IMR-90 (cell line): ENCODE data around the gene BAIAP2. TPM values are rescaled to one million over a fixed set of nuclear protein-coding genes. Genes with fewer than 3 reads are reported as not detected.

Source experiments
- ATAC-seq: fragments of 200-7000 bp; cut with Tn5 transposase; 2 replicates; pipeline ENCODE4 v1.9.1; 2020; ENCODE audit warnings: low read depth, mild to moderate bottlenecking, moderate library complexity
- BruUV-seq: library from RNA; stranded (reverse); fragments of 400-500 nt; replicated peaks from 2 replicates; lab custom pipeline; 2021; lab: Mats Ljungman, UMichigan
- CTCF ChIA-PET: fragments of 300-600 bp; formaldehyde crosslinking; extraction: SDS; loops from one replicate; lab custom pipeline; 2021; ENCODE audit warnings: antibody characterized with exemption; lab: Yijun Ruan, JAX
- POLR2A ChIA-PET: fragments of 300-600 bp; sonication (Branson Sonifier 250); formaldehyde crosslinking; loops from one replicate; lab custom pipeline; 2022; ENCODE audit warnings: antibody characterized with exemption; ENCODE audit not compliant: unreplicated experiment; lab: Charles Lee
- DNase-seq: peaks from one replicate; pipeline ENCODE4 v3.0.0; 2013
- H2AFZ ChIP-seq: replicated peaks from 2 replicates; pipeline ENCODE3; 2013; ENCODE audit warnings: low read length, mild to moderate bottlenecking; ENCODE audit not compliant: poor library complexity
- H2AK5ac ChIP-seq: 2 replicates; pipeline ENCODE4 v1.6.1; 2013; ENCODE audit warnings: low read depth, low read length, inconsistent platforms
- H2AK9ac ChIP-seq: replicated peaks from 2 replicates; pipeline ENCODE3; 2013; ENCODE audit warnings: mild to moderate bottlenecking, low read depth, low read length, moderate library complexity; ENCODE audit not compliant: poor library complexity
- H2BK120ac ChIP-seq: 2 replicates; pipeline ENCODE4 v1.6.1; 2013; ENCODE audit warnings: low read depth, low read length, inconsistent platforms
- H2BK15ac ChIP-seq: 3 replicates; pipeline ENCODE4 v1.6.1; 2013; ENCODE audit warnings: low read depth, low read length, inconsistent platforms
- H2BK20ac ChIP-seq: 2 replicates; pipeline ENCODE4 v1.6.1; 2013; ENCODE audit warnings: low read depth, mild to moderate bottlenecking, inconsistent platforms, low read length, moderate library complexity
- H2BK5ac ChIP-seq: 2 replicates; pipeline ENCODE4 v1.6.1; 2013; ENCODE audit warnings: mild to moderate bottlenecking, low read depth, low read length, inconsistent platforms; ENCODE audit not compliant: poor library complexity, severe bottlenecking
- H3K14ac ChIP-seq: replicated peaks from 2 replicates; pipeline ENCODE4 v1.6.1; 2013; ENCODE audit warnings: low read depth, low read length, inconsistent platforms
- H3K18ac ChIP-seq: 2 replicates; pipeline ENCODE4 v1.6.1; 2013; ENCODE audit warnings: low read depth, low read length, control low read depth
- H3K23ac ChIP-seq: 2 replicates; pipeline ENCODE4 v1.6.1; 2013; ENCODE audit warnings: low read depth, low read length, inconsistent platforms
- H3K27ac ChIP-seq: 2 replicates; pipeline ENCODE4 v1.5.1; 2013; ENCODE audit warnings: mild to moderate bottlenecking, control low read depth, low read length; ENCODE audit not compliant: insufficient read depth
- H3K27me3 ChIP-seq: 2 replicates; pipeline ENCODE4 v1.6.1; 2013; ENCODE audit warnings: low read length; ENCODE audit not compliant: control insufficient read depth, insufficient read depth
- H3K36me3 ChIP-seq: 2 replicates; pipeline ENCODE4 v1.6.1; 2013; ENCODE audit warnings: low read length, mixed read lengths; ENCODE audit not compliant: control insufficient read depth, insufficient read depth
- H3K4ac ChIP-seq: 2 replicates; pipeline ENCODE4 v1.6.1; 2013; ENCODE audit warnings: low read depth, low read length, inconsistent platforms
- H3K4me1 ChIP-seq: 2 replicates; pipeline ENCODE4 v1.6.1; 2013; ENCODE audit warnings: low read length, mixed read lengths; ENCODE audit not compliant: control insufficient read depth, insufficient read depth
- H3K4me2 ChIP-seq: 2 replicates; pipeline ENCODE4 v1.6.1; 2013; ENCODE audit warnings: low read depth, mild to moderate bottlenecking, control low read depth, low read length, moderate library complexity
- H3K4me3 ChIP-seq: 2 replicates; pipeline ENCODE4 v1.5.1; 2013; ENCODE audit warnings: low read depth, mild to moderate bottlenecking, control low read depth, low read length, moderate library complexity; ENCODE audit not compliant: insufficient read depth
- H3K56ac ChIP-seq: 2 replicates; pipeline ENCODE4 v1.6.1; 2013; ENCODE audit warnings: low read length, inconsistent platforms; ENCODE audit not compliant: insufficient read depth; ENCODE audit errors: extremely low read depth
- H3K79me1 ChIP-seq, 2 experiments: 2 replicates each; pipeline ENCODE4 v1.6.1; 2013; ENCODE audit warnings: low read length in 2 of 2, inconsistent platforms in 1 of 2, low read depth in 1 of 2
- H3K9ac ChIP-seq: 2 replicates; pipeline ENCODE4 v1.6.1; 2013; ENCODE audit warnings: low read depth, low read length, control low read depth
- H3K9me1 ChIP-seq: 2 replicates; pipeline ENCODE4 v1.6.1; 2013; ENCODE audit warnings: low read length, inconsistent platforms; ENCODE audit not compliant: insufficient read depth
- H3K9me3 ChIP-seq: 2 replicates; pipeline ENCODE4 v1.6.1; 2013; ENCODE audit warnings: low read length; ENCODE audit not compliant: control insufficient read depth, insufficient read depth
- H4K20me1 ChIP-seq: 2 replicates; pipeline ENCODE4 v1.6.1; 2013; ENCODE audit warnings: low read length, inconsistent platforms; ENCODE audit not compliant: insufficient read depth
- H4K5ac ChIP-seq: 2 replicates; pipeline ENCODE4 v1.6.1; 2013; ENCODE audit warnings: mild to moderate bottlenecking, low read depth, low read length, control low read depth
- H4K8ac ChIP-seq, 2 experiments: 2 replicates each; pipeline ENCODE4 v1.6.1; 2013; ENCODE audit warnings: low read depth in 2 of 2, low read length in 2 of 2, control low read depth in 1 of 2, inconsistent platforms in 1 of 2
- H4K91ac ChIP-seq: 2 replicates; pipeline ENCODE4 v1.6.1; 2013; ENCODE audit warnings: low read depth, low read length, inconsistent platforms; ENCODE audit not compliant: insufficient read depth
- BHLHE40 ChIP-seq: fragments of 150-350 bp; IDR thresholded peaks from 2 replicates; pipeline ENCODE4 v1.6.1; 2016; ENCODE audit warnings: mild to moderate bottlenecking, low read depth, low read length
- CEBPB ChIP-seq: IDR thresholded peaks from 2 replicates; pipeline ENCODE4 v1.6.1; 2012; ENCODE audit warnings: low read depth, low read length, improper control_type of control experiment
- CHD1 ChIP-seq: IDR thresholded peaks from 2 replicates; pipeline ENCODE4 v1.6.1; 2012; ENCODE audit warnings: low read depth, low read length, improper control_type of control experiment
- FOS ChIP-seq: fragments of 150-350 bp; IDR thresholded peaks from 2 replicates; pipeline ENCODE4 v1.6.1; 2016; ENCODE audit warnings: low read depth, low read length
- MAFK ChIP-seq: IDR thresholded peaks from 2 replicates; pipeline ENCODE4 v1.6.1; 2012; ENCODE audit warnings: low read depth, low read length, improper control_type of control experiment
- MAZ ChIP-seq: IDR thresholded peaks from 2 replicates; pipeline ENCODE4 v1.6.1; 2012; ENCODE audit warnings: low read depth, mild to moderate bottlenecking, low read length, improper control_type of control experiment, moderate library complexity, borderline replicate concordance
- MXI1 ChIP-seq: IDR thresholded peaks from 2 replicates; pipeline ENCODE4 v1.6.1; 2012; ENCODE audit warnings: low read depth, mild to moderate bottlenecking, low read length, moderate library complexity, borderline replicate concordance
- NFE2L2 ChIP-seq: fragments of 150-350 bp; IDR thresholded peaks from 2 replicates; pipeline ENCODE4 v1.6.1; 2016; ENCODE audit warnings: low read depth, mild to moderate bottlenecking, low read length
- POLR2A ChIP-seq: IDR thresholded peaks from 2 replicates; pipeline ENCODE4 v1.6.1; 2012; ENCODE audit warnings: mild to moderate bottlenecking, low read depth, low read length
- RAD21 ChIP-seq: IDR thresholded peaks from 2 replicates; pipeline ENCODE4 v1.6.1; 2012; ENCODE audit warnings: low read length, improper control_type of control experiment
- RCOR1 ChIP-seq: IDR thresholded peaks from 2 replicates; pipeline ENCODE4 v1.6.1; 2012; ENCODE audit warnings: mild to moderate bottlenecking, low read length, improper control_type of control experiment; ENCODE audit not compliant: insufficient replicate concordance
- RFX5 ChIP-seq: IDR thresholded peaks from 2 replicates; pipeline ENCODE4 v1.8.0; 2012; ENCODE audit warnings: low read depth, mild to moderate bottlenecking, low read length, moderate library complexity
- SMC3 ChIP-seq: fragments of 150-350 bp; IDR thresholded peaks from 2 replicates; pipeline ENCODE4 v1.6.1; 2016; ENCODE audit warnings: low read depth, mild to moderate bottlenecking, antibody characterized with exemption, low read length, moderate library complexity
- WGBS, 2 experiments: methylation state at CpG; one replicate each; pipeline versions ENCODE4 v1.1.5 to v1.1.7; 2013; ENCODE audit warnings: missing lambda C conversion rate in 2 of 2; ENCODE audit not compliant: insufficient read length in 1 of 2; ENCODE audit errors: extremely low coverage in 2 of 2; 5-methylcytosine and 5-hydroxymethylcytosine counted together
- dilution Hi-C: fragments of 300-500 bp; cut with HindIII; formaldehyde crosslinking; loops from one replicate; pipeline ENCODE4 v1.14.3; 2018; ENCODE audit warnings: low sequenced_read_pairs; ENCODE audit not compliant: unreplicated experiment
- in situ Hi-C: fragments of 300-500 bp; cut with MboI; formaldehyde crosslinking; loops from 3 replicates; pipeline ENCODE4 v1.14.3; 2019; ENCODE audit warnings: low sequenced_read_pairs, inconsistent platforms, mixed read lengths
- intact Hi-C: fragments of 100-400 bp; cut with micrococcal nuclease; formaldehyde crosslinking; loops from 2 replicates; pipeline ENCODE4 v1.10.0; 2022
- polyA plus RNA-seq, 3 experiments: library from polyadenylated mRNA; depleted of rRNA; stranded (reverse); fragments of >200 nt; gene quantifications; 2 replicates each; pipeline ENCODE4 v1.2.3, GENCODE V29; 2012; ENCODE audit warnings: low replicate concordance in 1 of 3
- total RNA-seq: library from RNA; depleted of rRNA; stranded (reverse); fragments of >200 nt; gene quantifications from 2 replicates; pipeline ENCODE4 v1.2.3, GENCODE V29; 2012
- TF ChIP-seq, protein P1 (sequence below): conservative IDR thresholded peaks from 2 replicates; pipeline ENCODE4 v1.5.1; 2012; ENCODE audit warnings: mild to moderate bottlenecking, low read depth, low read length, improper control_type of control experiment
- TF ChIP-seq, protein P2 (sequence below): fragments of 150-350 bp; IDR thresholded peaks from 2 replicates; pipeline ENCODE4 v1.6.1; 2017; ENCODE audit warnings: mild to moderate bottlenecking, antibody characterized with exemption, low read length, low read depth
- TF ChIP-seq, protein P3 (sequence below): fragments of 150-350 bp; IDR thresholded peaks from 2 replicates; pipeline ENCODE4 v1.6.1; 2016; ENCODE audit warnings: low read depth, mild to moderate bottlenecking, low read length, moderate library complexity, borderline replicate concordance

Gene BAIAP2
- total and polyA plus RNA-seq, 2 of the 4 experiments (the other 2 are of a cell fraction): 18.3 to 32.6 TPM

DNA sequence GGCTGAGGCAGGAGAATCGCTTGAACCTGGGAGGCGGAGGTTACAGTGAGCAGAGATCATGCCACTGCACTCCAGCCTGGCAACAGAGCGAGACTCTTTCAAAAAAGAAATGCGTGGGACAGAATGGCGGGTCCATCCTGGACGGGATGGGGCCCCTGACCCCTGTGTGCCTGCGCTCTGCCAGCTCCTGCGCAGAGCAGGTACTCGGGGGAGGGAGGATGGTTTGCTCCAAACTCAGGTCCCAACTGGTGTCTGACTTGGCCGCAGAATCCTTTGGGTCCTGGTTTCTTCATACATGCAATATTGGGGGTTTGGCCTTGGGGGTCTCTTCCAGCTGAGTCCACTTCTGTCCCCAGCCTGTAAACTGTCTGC lies 33.0 kb upstream of the BAIAP2 start:
- 89% methylated on average over 3 of the region's 10 CpGs; no CpG with 5 or more reads in 1 of the 2 experiments for WGBS, 2 experiments
- Histone ChIP-seq H3K4me2 (no peak overlapping the region), H3K9ac (no peak overlapping the region), H3K18ac (no peak overlapping the region), H3K4ac (no peak overlapping the region), H4K91ac (no peak overlapping the region), H3K36me3 (peaks cover 30% of the 10 kb centered on the region; the same call in 1 of the 2 replicates), H2BK5ac (no peak overlapping the region), H3K23ac (no peak overlapping the region), H2AFZ (no peak overlapping the region), H4K5ac (no peak overlapping the region), H3K9me1 (no peaks in the 10 kb centered on the region), H2BK15ac (no peak overlapping the region), H4K20me1 (peaks cover 7% of the 10 kb centered on the region; the same call in 1 of the 2 replicates), H2BK20ac (no peak overlapping the region), H3K4me1 (peaks cover 9% of the 10 kb centered on the region), H3K79me1 (no peaks in the 10 kb centered on the region), H3K56ac (no peak overlapping the region), H3K9me3 (no peaks in the 10 kb centered on the region), H2AK9ac (no peak overlapping the region), H4K8ac (no peak overlapping the region), H3K27me3 (peaks cover 24% of the 10 kb centered on the region), H2BK120ac (no peak overlapping the region), H3K14ac (no peak overlapping the region), H3K27ac (no peak overlapping the region), H3K4me3 (no peak overlapping the region), H2AK5ac (no peak overlapping the region)
- intact Hi-C loops (no loop called here), dilution Hi-C loops (no loop called here), in situ Hi-C loops (no loop called here)
- ATAC-seq (no peak), DNase-seq (no peak)
- ChIA-PET CTCF (no interaction called here), POLR2A (no interaction called here)
- no peak for TF ChIP-seq BHLHE40
- TF ChIP-seq FOS: no peak
- no peak for TF ChIP-seq NFE2L2
- TF ChIP-seq, protein P1, sequence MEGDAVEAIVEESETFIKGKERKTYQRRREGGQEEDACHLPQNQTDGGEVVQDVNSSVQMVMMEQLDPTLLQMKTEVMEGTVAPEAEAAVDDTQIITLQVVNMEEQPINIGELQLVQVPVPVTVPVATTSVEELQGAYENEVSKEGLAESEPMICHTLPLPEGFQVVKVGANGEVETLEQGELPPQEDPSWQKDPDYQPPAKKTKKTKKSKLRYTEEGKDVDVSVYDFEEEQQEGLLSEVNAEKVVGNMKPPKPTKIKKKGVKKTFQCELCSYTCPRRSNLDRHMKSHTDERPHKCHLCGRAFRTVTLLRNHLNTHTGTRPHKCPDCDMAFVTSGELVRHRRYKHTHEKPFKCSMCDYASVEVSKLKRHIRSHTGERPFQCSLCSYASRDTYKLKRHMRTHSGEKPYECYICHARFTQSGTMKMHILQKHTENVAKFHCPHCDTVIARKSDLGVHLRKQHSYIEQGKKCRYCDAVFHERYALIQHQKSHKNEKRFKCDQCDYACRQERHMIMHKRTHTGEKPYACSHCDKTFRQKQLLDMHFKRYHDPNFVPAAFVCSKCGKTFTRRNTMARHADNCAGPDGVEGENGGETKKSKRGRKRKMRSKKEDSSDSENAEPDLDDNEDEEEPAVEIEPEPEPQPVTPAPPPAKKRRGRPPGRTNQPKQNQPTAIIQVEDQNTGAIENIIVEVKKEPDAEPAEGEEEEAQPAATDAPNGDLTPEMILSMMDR: no peak
- no peak for TF ChIP-seq RCOR1
- TF ChIP-seq RAD21: no peak
- TF ChIP-seq, protein P2, sequence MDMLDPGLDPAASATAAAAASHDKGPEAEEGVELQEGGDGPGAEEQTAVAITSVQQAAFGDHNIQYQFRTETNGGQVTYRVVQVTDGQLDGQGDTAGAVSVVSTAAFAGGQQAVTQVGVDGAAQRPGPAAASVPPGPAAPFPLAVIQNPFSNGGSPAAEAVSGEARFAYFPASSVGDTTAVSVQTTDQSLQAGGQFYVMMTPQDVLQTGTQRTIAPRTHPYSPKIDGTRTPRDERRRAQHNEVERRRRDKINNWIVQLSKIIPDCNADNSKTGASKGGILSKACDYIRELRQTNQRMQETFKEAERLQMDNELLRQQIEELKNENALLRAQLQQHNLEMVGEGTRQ: no peak
- TF ChIP-seq MXI1: no peak
- no peak for TF ChIP-seq POLR2A
- TF ChIP-seq RFX5: no peak
- TF ChIP-seq, protein P3, sequence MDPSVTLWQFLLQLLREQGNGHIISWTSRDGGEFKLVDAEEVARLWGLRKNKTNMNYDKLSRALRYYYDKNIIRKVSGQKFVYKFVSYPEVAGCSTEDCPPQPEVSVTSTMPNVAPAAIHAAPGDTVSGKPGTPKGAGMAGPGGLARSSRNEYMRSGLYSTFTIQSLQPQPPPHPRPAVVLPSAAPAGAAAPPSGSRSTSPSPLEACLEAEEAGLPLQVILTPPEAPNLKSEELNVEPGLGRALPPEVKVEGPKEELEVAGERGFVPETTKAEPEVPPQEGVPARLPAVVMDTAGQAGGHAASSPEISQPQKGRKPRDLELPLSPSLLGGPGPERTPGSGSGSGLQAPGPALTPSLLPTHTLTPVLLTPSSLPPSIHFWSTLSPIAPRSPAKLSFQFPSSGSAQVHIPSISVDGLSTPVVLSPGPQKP: no peak
- no peak for TF ChIP-seq SMC3
- TF ChIP-seq CEBPB: no peak
- TF ChIP-seq MAZ: no peak
- TF ChIP-seq CHD1: no peak
- no peak for TF ChIP-seq MAFK
- no TSS peak for BruUV-seq
